SU-DHL-6 (cell line): Measurements from ENCODE around the gene ABCA12.

ENCODE experiments used
- H2AFZ ChIP-seq: fragments of 200-600 bp; sonication (generic); 2 replicates; pipeline ENCODE4 v1.6.1; 2014; ENCODE audit warnings: low read depth, mild to moderate bottlenecking, moderate library complexity, mixed read lengths, antibody characterized with exemption, low read length; ENCODE audit not compliant: severe bottlenecking
- H3F3A ChIP-seq: fragments of 200-600 bp; shearing (Covaris generic); 2 replicates; pipeline ENCODE4 v1.6.0; 2016; ENCODE audit warnings: antibody characterized with exemption, mild to moderate bottlenecking; ENCODE audit not compliant: insufficient read depth
- H3K27ac ChIP-seq: fragments of 200-600 bp; sonication (generic); 2 replicates; pipeline ENCODE4 v1.5.1; 2016; ENCODE audit warnings: low read depth, mild to moderate bottlenecking, low read length, moderate library complexity, mixed read lengths
- H3K27me3 ChIP-seq: fragments of 200-600 bp; sonication (generic), shearing (Covaris generic); 2 replicates; pipeline ENCODE4 v1.6.0; 2014; ENCODE audit warnings: mild to moderate bottlenecking, low read length
- H3K36me3 ChIP-seq: fragments of 200-600 bp; sonication (generic); 2 replicates; pipeline ENCODE4 v1.6.1; 2014; ENCODE audit warnings: mild to moderate bottlenecking, low read length, mixed read lengths
- H3K4me2 ChIP-seq: fragments of 300-600, 200-600 bp; shearing (Covaris generic), sonication (generic); 2 replicates; pipeline ENCODE4 v1.6.0; 2014; ENCODE audit warnings: low read length, low read depth, mild to moderate bottlenecking; ENCODE audit not compliant: poor library complexity, severe bottlenecking
- H3K4me3 ChIP-seq: fragments of 200-600 bp; sonication (generic); 2 replicates; pipeline ENCODE4 v1.5.1; 2014; ENCODE audit warnings: antibody characterized with exemption, low read length, mild to moderate bottlenecking, mixed read lengths; ENCODE audit not compliant: insufficient read depth, poor library complexity, severe bottlenecking
- H3K79me2 ChIP-seq: fragments of 200-600 bp; sonication (generic); 2 replicates; pipeline ENCODE4 v1.6.1; 2014; ENCODE audit warnings: mild to moderate bottlenecking, low read length, moderate library complexity; ENCODE audit not compliant: insufficient read depth
- H3K9ac ChIP-seq: fragments of 200-600 bp; sonication (generic); 2 replicates; pipeline ENCODE4 v1.7.0; 2014; ENCODE audit warnings: mild to moderate bottlenecking, low read length
- H3K9me2 ChIP-seq: fragments of 200-600 bp; sonication (generic); replicated peaks from 2 replicates; pipeline ENCODE4 v1.6.1; 2014; ENCODE audit warnings: low read length; ENCODE audit not compliant: insufficient read depth
- H3K9me3 ChIP-seq: fragments of 200-600 bp; sonication (generic); 2 replicates; pipeline ENCODE4 v1.6.1; 2014; ENCODE audit warnings: low read length, mixed read lengths; ENCODE audit not compliant: insufficient read depth
- H4K20me1 ChIP-seq: fragments of 200-600 bp; sonication (generic); 2 replicates; pipeline ENCODE4 v1.6.1; 2014; ENCODE audit warnings: low read depth, mild to moderate bottlenecking, antibody characterized with exemption, low read length, moderate library complexity, mixed read lengths
- EZH2phosphoT487 ChIP-seq: fragments of 200-600 bp; sonication (generic), shearing (Covaris generic); conservative IDR thresholded peaks from 2 replicates; pipeline ENCODE4 v1.6.1; 2018; ENCODE audit warnings: mild to moderate bottlenecking, antibody characterized with exemption, low read length, moderate library complexity, mixed read lengths
- TF ChIP-seq, protein P1 (sequence below): fragments of 200-600 bp; sonication (generic); IDR thresholded peaks from one replicate; pipeline ENCODE4 v1.5.1; 2017; ENCODE audit warnings: antibody characterized with exemption, mild to moderate bottlenecking, low read length, moderate library complexity; ENCODE audit not compliant: insufficient read depth, poor library complexity, severe bottlenecking

ABCA12 gene

GRCh38 chr2:215136669-215137328 is 1.6 kb downstream of the ABCA12 start:
- Histone ChIP-seq H3K4me2 (no peak overlapping the region), H3K4me3 (no peak overlapping the region), H3K27ac (no peak overlapping the region)

GRCh38 chr2:215120401-215120800 is 18.0 kb downstream of the ABCA12 start:
- H3K9me2 ChIP-seq: no peaks in the 10 kb centered on the region

More at GRCh38 chr2:215136669-215137328, 1.6 kb downstream of the ABCA12 start:
- Histone ChIP-seq H3K9me3 (no peaks in the 10 kb centered on the region), H3K9ac (no peak overlapping the region), H3K9me2 (no peaks in the 10 kb centered on the region), H3F3A (no peaks in the 10 kb centered on the region), H3K36me3 (no peaks in the 10 kb centered on the region), H3K27me3 (no peaks in the 10 kb centered on the region), H3K79me2 (no peaks in the 10 kb centered on the region), H2AFZ (no peak overlapping the region), H4K20me1 (no peaks in the 10 kb centered on the region)
- TF ChIP-seq, protein P1, sequence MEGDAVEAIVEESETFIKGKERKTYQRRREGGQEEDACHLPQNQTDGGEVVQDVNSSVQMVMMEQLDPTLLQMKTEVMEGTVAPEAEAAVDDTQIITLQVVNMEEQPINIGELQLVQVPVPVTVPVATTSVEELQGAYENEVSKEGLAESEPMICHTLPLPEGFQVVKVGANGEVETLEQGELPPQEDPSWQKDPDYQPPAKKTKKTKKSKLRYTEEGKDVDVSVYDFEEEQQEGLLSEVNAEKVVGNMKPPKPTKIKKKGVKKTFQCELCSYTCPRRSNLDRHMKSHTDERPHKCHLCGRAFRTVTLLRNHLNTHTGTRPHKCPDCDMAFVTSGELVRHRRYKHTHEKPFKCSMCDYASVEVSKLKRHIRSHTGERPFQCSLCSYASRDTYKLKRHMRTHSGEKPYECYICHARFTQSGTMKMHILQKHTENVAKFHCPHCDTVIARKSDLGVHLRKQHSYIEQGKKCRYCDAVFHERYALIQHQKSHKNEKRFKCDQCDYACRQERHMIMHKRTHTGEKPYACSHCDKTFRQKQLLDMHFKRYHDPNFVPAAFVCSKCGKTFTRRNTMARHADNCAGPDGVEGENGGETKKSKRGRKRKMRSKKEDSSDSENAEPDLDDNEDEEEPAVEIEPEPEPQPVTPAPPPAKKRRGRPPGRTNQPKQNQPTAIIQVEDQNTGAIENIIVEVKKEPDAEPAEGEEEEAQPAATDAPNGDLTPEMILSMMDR: no peak
- no peak for TF ChIP-seq EZH2phosphoT487

DNA sequence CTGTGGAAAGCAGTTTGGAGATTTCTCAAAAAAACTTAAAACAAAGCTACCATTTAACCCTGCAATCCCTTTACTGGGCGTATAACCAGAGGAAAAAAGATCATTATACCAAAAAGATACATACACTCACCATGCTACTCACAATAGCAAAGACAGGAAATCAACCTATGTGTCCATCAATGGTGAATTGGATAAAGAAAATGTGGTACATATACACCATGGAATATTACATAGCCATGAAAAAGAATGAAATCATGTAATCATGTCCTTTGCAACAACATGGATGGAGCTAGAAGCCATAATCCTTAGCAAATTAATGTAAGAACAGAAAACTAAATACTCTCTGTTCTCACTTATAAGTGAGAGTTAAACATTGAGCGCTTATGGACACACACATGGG is 18.6 kb downstream of the ABCA12 start:
- Histone ChIP-seq H3K27me3 (no peaks in the 10 kb centered on the region), H3K4me2 (no peak overlapping the region), H3K79me2 (no peaks in the 10 kb centered on the region), H3K4me3 (no peak overlapping the region), H4K20me1 (no peaks in the 10 kb centered on the region), H2AFZ (no peak overlapping the region), H3K9ac (no peak overlapping the region), H3K9me2 (no peaks in the 10 kb centered on the region), H3K9me3 (no peaks in the 10 kb centered on the region; the same call in 1 of the 2 replicates), H3K27ac (no peak overlapping the region), H3F3A (no peaks in the 10 kb centered on the region), H3K36me3 (no peaks in the 10 kb centered on the region)
- TF ChIP-seq, protein P1: no peak
- no peak for TF ChIP-seq EZH2phosphoT487

More at GRCh38 chr2:215120401-215120800, 18.0 kb downstream of the ABCA12 start:
- H3K36me3 ChIP-seq: no peaks in the 10 kb centered on the region
- H3F3A ChIP-seq: no peaks in the 10 kb centered on the region
- H3K27me3 ChIP-seq: no peaks in the 10 kb centered on the region
- H3K9me3 ChIP-seq: no peaks in the 10 kb centered on the region; the same call in 1 of the 2 replicates
- H2AFZ ChIP-seq: no peak overlapping the region
- no peaks in the 10 kb centered on the region for H4K20me1 ChIP-seq
- no peak overlapping the region for H3K4me2 ChIP-seq
- H3K4me3 ChIP-seq: no peak overlapping the region
- H3K9ac ChIP-seq: no peak overlapping the region
- TF ChIP-seq, protein P1: no peak
- TF ChIP-seq EZH2phosphoT487: no peak
- H3K27ac ChIP-seq: no peak overlapping the region
- no peaks in the 10 kb centered on the region for H3K79me2 ChIP-seq
